ENCODE measurements around the gene CMKLR1. TPM values are rescaled to one million over a fixed set of nuclear protein-coding genes. Genes with fewer than 3 reads are reported as not detected.

Gene CMKLR1
- polyA plus RNA-seq, 1 of the 3 experiments (the other 2 are of a cell fraction) = 0.15 TPM

- Histone ChIP-seq H4K20me1 (ENCODE audit: insufficient read depth) (no peaks in the 10 kb centered on the region), H3K27me3 (ENCODE audit: insufficient read depth) (no peaks in the 10 kb centered on the region), H3K79me2 (ENCODE audit: insufficient read depth) (no peaks in the 10 kb centered on the region), H3K9me3 (no peaks in the 10 kb centered on the region), H3K4me2 (no peak overlapping the region), H3F3A (replicated peaks; ENCODE audit: insufficient read depth) (no peaks in the 10 kb centered on the region), H3K36me3 (replicated peaks in 1 of 2; ENCODE audit: control insufficient read depth in 1 of 2, insufficient read depth in 2 of 2, low read length in 1 of 2) (no peaks in the 10 kb centered on the region), H3K9me2 (no peaks in the 10 kb centered on the region), H3K4me3 (ENCODE audit: low read depth in 2 of 2, low read length in 1 of 2) (no peak overlapping the region), H3K4me1 (ENCODE audit: control insufficient read depth in 1 of 2, insufficient read depth in 2 of 2, low read depth in 1 of 2, low read length in 1 of 2) (peaks cover 0 to 10% of the 10 kb centered on the region in 2 experiments; a peak in 1 of 4 replicates), H2AFZ (ENCODE audit: low read depth) (no peak overlapping the region), H3K9ac (no peak overlapping the region), H3K27ac (ENCODE audit: low read depth in 2 of 2, low read length in 1 of 2) (no peak overlapping the region)
- TF ChIP-seq FOSL2 (IDR thresholded peaks at IDR 0.05; ENCODE audit: borderline replicate concordance, low read depth) = no peak
- TF ChIP-seq NRF1 (IDR thresholded peaks at IDR 0.05; ENCODE audit: low read depth, low read length) = no peak
- TF ChIP-seq TEAD4 (IDR thresholded peaks at IDR 0.05; ENCODE audit: borderline replicate concordance, insufficient read depth) = no peak
- no peak for TF ChIP-seq SIN3A (IDR thresholded peaks at IDR 0.05; ENCODE audit: borderline replicate concordance, low read depth, low read length)
- TF ChIP-seq TCF12 (IDR thresholded peaks at IDR 0.05) = no peak
- TF ChIP-seq RXRA (IDR thresholded peaks at IDR 0.05; ENCODE audit: borderline replicate concordance, low read depth) = no peak
- no peak for TF ChIP-seq JUND (IDR thresholded peaks at IDR 0.05)
- TF ChIP-seq TAF1 (IDR thresholded peaks at IDR 0.05; ENCODE audit: borderline replicate concordance, low read depth, low read length) = no peak
- TF ChIP-seq, protein P1, sequence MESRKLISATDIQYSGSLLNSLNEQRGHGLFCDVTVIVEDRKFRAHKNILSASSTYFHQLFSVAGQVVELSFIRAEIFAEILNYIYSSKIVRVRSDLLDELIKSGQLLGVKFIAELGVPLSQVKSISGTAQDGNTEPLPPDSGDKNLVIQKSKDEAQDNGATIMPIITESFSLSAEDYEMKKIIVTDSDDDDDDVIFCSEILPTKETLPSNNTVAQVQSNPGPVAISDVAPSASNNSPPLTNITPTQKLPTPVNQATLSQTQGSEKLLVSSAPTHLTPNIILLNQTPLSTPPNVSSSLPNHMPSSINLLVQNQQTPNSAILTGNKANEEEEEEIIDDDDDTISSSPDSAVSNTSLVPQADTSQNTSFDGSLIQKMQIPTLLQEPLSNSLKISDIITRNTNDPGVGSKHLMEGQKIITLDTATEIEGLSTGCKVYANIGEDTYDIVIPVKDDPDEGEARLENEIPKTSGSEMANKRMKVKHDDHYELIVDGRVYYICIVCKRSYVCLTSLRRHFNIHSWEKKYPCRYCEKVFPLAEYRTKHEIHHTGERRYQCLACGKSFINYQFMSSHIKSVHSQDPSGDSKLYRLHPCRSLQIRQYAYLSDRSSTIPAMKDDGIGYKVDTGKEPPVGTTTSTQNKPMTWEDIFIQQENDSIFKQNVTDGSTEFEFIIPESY (IDR thresholded peaks at IDR 0.05; ENCODE audit: borderline replicate concordance, low read depth) = no peak
- TF ChIP-seq ELF1 (IDR thresholded peaks at IDR 0.05) = no peak
- TF ChIP-seq, protein P2, sequence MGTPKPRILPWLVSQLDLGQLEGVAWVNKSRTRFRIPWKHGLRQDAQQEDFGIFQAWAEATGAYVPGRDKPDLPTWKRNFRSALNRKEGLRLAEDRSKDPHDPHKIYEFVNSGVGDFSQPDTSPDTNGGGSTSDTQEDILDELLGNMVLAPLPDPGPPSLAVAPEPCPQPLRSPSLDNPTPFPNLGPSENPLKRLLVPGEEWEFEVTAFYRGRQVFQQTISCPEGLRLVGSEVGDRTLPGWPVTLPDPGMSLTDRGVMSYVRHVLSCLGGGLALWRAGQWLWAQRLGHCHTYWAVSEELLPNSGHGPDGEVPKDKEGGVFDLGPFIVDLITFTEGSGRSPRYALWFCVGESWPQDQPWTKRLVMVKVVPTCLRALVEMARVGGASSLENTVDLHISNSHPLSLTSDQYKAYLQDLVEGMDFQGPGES (IDR thresholded peaks at IDR 0.05; ENCODE audit: low read depth, low read length) = no peak
- TF ChIP-seq, protein P3, sequence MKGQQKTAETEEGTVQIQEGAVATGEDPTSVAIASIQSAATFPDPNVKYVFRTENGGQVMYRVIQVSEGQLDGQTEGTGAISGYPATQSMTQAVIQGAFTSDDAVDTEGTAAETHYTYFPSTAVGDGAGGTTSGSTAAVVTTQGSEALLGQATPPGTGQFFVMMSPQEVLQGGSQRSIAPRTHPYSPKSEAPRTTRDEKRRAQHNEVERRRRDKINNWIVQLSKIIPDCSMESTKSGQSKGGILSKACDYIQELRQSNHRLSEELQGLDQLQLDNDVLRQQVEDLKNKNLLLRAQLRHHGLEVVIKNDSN (IDR thresholded peaks at IDR 0.05; ENCODE audit: borderline replicate concordance, low read depth) = no peak
- TF ChIP-seq YY1 (IDR thresholded peaks at IDR 0.05; ENCODE audit: low read depth) = no peak
- TF ChIP-seq SMC3 (IDR thresholded peaks at IDR 0.05; ENCODE audit: low read depth, low read length) = no peak
- no peak for TF ChIP-seq GABPA (IDR thresholded peaks at IDR 0.05; ENCODE audit: low read depth)
- TF ChIP-seq USF2 (IDR thresholded peaks at IDR 0.05; ENCODE audit: borderline replicate concordance, low read depth, low read length) = no peak
- ChIA-PET CTCF (interaction anchor here (0.6 to 1.4 kb wide), 2 partner anchors 9 to 75 kb away, joined by 3 to 5 read pairs; no protein-coding TSS in a partner anchor), POLR2A (no interaction called here)
- DNase-seq = no peak
- 54% methylated on average over 25 of the region's 34 CpGs for WGBS (ENCODE audit: low lambda C conversion rate)
Measured at GRCh38 chr12:108240027-108240785, 98.9 kb downstream of the CMKLR1 start.

Measured in SK-N-SH (cell line).